Peyer's patch (tissue), 4 donors: ENCODE measurements around the gene PLEK2.

Source experiments
- CTCF ChIP-seq, 6 experiments: fragments of 450-650 bp in 4 of 6; fragments of 200-600 bp in 2 of 6; sonication (generic) in 1 of 6; IDR thresholded peaks; one replicate each; pipeline ENCODE4 v1.5.1; 2017 to 2019; ENCODE audit warnings: antibody characterized with exemption in 6 of 6, mild to moderate bottlenecking in 3 of 6, moderate library complexity in 1 of 6
- POLR2A ChIP-seq, 2 donors: fragments of 450-650 bp; IDR thresholded peaks; one replicate each; pipeline ENCODE4 v1.5.1; 2017; ENCODE audit warnings: antibody characterized with exemption in 2 of 2, mild to moderate bottlenecking in 2 of 2, moderate library complexity in 2 of 2

GRCh38 chr14:67370830-67371229 lies 41.1 kb downstream of the PLEK2 start:
- TF ChIP-seq CTCF (IDR thresholded peaks at IDR 0.05): no peak
- TF ChIP-seq POLR2A (IDR thresholded peaks at IDR 0.05): no peak
